Astrocyte of the spinal cord (primary cell): Measurements from ENCODE around the gene DCLK2.

Experiments
- DNase-seq: peaks from one replicate; pipeline ENCODE4 v3.0.0; 2011; ENCODE audit warnings: low read depth, low spot score
- H3K4me3 ChIP-seq: 2 replicates; pipeline ENCODE4 v1.5.1; 2011; ENCODE audit warnings: low read depth, mild to moderate bottlenecking, low read length, moderate library complexity
- CTCF ChIP-seq: IDR thresholded peaks from 2 replicates; pipeline ENCODE4 v1.5.1; 2012; ENCODE audit warnings: low read depth, mild to moderate bottlenecking, low read length, inconsistent platforms
- in situ Hi-C: cut with HindIII; loops from 2 replicates; pipeline ENCODE4 v1.10.0; 2017; ENCODE audit warnings: low sequenced_read_pairs

DCLK2 gene

GRCh38 chr4:150216726-150217125, 138.5 kb downstream of the DCLK2 start:
- DNase-seq, result no peak
- H3K4me3 ChIP-seq, result no peak overlapping the region
- TF ChIP-seq CTCF, result no peak
- in situ Hi-C loops, result no loop called here

GRCh38 chr4:150217192-150217591, 138.9 kb downstream of the DCLK2 start:
- in situ Hi-C loops, result no loop called here
- TF ChIP-seq CTCF, result peak; percentile 62
- no peak overlapping the region for H3K4me3 ChIP-seq
- DNase-seq, result peak; percentile 85

DNA sequence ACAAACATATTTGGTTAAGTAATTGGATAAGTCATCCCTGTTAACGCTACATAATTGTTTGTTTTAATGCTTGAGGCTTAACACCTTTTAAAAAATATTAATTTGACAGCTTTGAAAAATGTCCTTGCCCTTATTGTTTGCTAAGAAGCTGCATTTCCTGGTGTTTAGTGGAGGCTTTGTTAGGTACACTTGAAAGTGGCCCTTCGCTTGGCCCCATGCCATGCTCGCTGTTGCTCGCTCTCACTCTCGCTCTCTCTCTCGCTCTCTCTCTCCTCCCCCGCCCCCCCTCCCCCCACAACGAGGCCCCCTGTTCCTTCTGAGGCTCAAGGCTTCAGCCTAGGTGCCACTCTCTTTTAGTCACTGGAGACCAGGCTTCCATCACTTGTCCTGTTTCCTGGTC, 139.6 kb downstream of the DCLK2 start:
- no peak overlapping the region for H3K4me3 ChIP-seq
- in situ Hi-C loops, result no loop called here

DNA sequence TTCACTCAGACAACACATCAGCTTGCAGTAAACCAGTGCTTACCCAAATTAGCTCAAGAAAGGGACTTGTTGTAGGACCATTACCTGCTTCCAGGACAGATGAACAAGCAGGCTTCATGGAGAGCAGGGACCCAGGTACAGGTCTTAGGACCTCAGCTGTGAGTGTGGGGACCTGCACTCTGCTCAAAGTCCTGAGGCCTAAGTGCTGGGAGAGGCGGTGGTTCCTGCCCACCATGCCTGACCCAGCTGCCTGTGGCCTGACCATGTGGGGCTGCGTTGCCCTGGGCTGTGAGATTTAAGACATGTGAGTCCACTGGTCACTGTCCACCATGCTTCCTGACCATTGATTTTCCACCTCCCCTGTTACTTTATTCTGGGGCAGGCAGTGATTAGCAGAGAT, 140.2 kb downstream of the DCLK2 start:
- DNase-seq, result no peak
- no peak for TF ChIP-seq CTCF
- in situ Hi-C loops, result no loop called here
- H3K4me3 ChIP-seq, result no peak overlapping the region

More for the DNA sequence above, 139.6 kb downstream of the DCLK2 start:
- DNase-seq, result no peak
- TF ChIP-seq CTCF, result no peak

DNA sequence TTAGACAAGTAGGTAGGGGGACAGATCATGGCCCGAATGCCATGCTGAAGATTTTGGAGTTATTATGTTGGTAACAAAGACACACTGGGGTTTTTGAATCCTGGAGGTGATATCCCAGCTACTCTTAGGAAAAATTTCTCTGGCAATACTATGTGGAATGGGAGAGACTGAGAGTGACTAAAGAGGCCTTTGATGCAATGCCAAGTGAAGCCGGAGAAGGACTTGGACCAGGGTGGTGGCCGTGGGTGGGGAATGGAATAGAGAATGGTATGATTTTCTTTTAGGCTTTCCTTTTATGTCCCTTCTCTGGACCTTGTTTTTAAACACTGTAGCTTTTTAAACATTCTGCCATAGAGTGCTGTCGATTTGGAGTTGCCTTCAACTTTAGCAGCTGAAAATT, 141.6 kb downstream of the DCLK2 start:
- TF ChIP-seq CTCF, result no peak
- no peak overlapping the region for H3K4me3 ChIP-seq
- DNase-seq, result peak; percentile 46
- in situ Hi-C loops, result no loop called here

- DNase-seq, result peak; percentile 99
- in situ Hi-C loops, result no loop called here
- no peak overlapping the region for H3K4me3 ChIP-seq
- no peak for TF ChIP-seq CTCF
These were observed 146.8 kb downstream of the DCLK2 start for GRCh38 chr4:150224896-150225591.
